Stimulated activated CD8-positive, alpha-beta memory T cell treated with anti-CD3 and anti-CD28 coated beads, Interleukin-4, amount 100 ng/mL, for 1 hour (primary cell): Measurements from ENCODE around the gene FXYD6.

Experiments used
- DNase-seq, 2 donors: peaks; one replicate each; pipeline ENCODE4 v3.0.0-alpha.2; 2020; ENCODE audit warnings: low read depth in 2 of 2, low spot score in 1 of 2

FXYD6 gene

DNA sequence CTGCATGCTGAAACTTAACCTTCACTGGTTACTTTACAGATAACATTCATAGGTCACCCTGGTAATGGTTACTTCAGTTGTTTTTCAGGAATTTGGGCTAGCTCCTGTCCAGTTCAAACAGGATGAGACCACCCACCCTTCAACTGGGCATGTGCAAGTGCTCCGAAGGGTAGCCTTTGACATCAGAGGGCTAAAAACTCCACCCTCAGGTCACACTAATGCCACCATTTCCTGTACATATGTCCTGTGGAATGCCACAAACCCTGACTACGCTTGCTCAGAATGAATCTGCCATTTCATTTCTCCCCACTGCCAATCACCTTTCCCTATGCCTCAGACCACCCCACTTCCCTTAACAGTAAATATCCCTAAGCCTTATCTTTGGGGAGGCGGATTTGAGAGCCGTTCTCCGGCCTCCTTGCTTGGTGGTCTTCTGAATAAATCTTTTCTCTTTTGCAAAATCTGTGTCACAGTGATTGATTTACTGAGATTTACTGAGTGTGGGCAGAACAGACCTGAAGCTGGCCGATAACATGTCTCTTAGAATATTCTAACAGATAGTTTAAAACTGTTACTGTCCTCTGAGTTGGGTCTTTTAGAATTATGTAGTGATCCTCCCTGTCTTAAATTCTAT, 26.6 kb downstream of the FXYD6 start:
- no peak for DNase-seq

DNA sequence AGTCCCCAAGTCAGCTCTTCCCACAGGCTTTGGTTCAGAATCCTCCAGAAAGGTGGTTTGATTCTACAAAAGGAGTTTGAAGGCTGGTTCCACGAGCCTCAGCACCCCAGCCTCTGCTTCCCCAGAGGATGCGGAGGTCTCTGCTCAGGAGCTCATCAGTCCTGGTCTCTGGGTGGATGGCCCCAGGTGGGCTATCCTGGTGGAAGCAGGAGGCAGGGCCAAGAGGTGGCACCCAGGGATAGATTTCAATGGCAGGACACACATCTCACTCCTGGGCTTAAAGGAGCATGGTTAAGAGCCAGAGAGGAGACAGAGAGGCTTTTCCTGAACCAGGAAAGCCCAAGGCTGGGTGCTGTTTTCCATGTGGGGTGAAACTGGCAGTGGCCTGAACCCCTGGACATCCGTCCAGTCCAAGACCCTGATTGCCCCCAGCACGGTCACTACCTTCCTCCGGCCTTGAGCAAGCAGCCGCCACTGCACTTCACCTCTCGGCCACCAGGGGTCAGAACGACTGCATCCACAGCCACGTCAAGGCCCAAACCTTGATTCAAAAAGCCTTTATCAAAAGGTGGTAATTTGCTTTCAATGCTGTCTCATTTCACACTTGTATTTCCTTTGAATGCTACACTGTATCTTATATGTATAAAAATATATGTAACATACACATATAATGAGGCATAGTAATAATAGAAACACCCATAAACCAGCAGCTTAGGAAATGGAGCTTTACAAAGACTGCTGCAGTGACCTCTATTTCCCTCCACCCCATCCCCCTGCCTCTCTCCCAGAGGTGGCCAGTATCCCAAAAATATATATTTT, 32.6 kb downstream of the FXYD6 start:
- peak; percentile 72 to 75 for DNase-seq

DNA sequence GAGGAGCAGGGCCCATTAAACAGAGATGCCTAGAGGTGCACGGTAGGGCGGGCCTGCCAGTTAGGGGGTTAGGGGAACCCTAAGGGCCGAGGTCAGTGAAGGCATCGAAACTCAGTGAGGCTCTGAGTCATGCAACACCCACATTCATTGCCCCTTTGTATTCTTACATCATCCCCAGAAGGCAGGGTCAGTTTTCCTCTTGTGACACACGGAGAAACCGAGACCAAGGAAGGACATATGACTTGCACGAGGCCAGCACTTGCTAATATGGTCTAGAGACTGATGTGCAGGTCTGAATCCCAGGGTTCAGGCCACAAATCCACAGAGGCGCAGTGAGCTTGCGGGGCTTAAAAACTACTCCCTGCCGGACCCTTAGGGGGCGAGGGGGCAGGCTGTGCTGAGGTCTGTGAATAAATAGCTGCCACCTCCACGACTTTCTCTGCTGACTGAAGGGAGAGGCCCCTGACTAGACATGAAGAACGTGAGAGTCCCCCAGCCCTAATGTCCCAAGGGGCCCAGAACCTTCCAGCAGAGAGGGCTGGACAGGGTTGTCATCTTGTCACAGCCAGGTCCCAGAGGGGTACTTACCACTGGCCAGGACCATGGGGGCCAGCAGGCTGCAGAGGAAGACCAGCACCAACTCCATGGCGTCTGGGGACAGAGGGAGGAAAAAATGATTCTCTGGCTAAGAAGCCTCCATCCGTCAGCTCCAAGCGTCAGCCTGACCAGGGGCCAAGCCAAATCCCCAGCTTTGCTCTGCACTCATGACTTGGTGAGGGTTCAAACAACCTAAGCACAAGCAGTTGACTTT, 34.1 kb downstream of the FXYD6 start:
- DNase-seq = no peak

DNA sequence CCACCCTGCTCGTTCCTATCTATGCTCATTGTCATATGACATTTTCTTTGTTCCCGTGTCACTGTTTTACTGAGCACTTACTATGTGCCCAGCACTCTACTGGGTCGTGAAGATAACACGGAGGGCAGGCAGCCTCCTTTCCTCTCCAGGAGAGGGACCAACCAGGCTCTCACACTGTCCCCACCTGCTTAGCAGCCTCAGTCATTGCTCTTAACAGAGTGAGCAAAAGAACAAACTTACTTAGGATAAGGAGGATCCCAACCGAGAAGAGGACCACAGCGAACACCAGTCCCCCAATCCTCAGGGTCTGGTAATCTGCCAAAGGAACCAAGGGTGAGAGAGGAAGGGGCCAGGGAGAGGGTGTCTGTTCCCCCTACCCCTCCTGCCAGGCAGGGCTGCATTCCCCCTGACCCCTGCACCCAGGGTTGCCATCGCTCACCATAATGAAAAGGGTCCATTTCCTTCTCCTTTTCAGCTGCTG, 34.9 kb downstream of the FXYD6 start:
- no peak for DNase-seq

DNA sequence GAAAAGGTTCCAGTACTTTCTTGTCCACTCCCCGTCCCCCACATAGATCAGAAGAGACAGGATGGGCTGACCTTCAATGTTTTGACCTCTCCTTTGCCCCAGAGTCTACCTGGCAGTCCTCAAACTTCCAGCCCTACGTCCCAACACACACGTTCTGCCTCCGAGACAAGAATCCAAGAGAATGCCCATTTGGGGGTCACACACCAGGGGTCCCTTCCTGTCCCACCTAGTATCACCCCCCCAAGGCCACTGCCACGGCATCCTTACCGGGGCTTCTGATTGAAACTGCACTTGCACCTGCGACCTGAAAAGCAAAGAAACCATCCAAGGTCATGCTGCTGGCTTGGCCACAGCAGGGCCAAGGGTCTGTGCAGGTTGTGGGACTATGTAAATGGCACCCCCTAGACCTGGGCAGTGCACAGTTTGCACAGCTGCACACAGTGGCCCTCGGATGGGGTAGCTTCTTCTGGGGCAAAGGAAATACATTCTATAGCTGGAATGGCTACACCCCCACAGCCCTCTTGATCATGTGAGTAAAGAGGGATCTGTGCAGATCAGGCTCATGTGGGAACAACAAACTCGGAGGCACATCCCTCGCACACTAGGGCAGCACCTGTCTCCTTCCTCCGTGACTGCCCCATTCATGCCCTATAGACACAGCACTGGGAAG, 35.4 kb downstream of the FXYD6 start:
- no peak for DNase-seq

DNA sequence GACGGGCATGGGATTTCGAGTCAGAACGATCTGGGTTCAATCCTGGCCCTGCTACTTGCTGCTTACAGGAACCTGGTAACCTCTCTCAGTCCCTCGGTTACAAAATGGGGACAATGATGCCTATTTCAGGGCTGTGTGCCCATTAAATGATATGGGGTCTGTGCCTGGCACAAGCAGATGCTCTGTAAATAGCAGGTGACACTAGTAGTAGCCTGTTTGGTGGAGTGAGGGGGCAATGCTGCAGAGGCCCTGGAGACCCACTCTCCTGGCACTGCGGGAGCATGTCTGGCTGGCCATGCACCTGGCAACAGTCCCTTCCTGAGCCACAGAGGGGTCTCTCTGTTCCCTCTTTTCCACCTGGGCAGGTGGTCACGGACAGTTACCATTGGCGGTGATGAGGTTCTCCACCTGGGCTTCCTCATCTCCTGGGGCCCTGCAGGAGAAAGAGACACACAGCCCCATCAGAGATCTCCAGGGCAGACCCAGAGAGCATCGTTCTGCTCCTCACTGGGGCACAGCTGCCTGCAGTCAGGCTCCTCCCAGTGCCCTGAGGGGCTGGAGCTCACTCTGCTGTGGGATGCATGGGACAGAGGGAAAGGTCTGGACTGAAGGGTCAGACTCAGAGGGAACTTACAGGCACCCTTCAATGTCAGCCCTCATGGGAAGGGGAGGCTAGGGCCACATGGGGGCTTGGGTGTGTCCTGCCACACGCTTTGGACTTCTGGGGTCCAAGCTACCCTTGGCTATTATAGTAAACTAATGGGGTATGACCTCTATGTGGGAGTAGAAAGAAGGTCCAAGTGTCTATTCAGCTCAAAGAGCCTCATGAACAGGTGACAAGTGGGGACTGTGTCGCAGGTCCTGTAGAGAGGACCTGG, 36.3 kb downstream of the FXYD6 start:
- no peak for DNase-seq

DNA sequence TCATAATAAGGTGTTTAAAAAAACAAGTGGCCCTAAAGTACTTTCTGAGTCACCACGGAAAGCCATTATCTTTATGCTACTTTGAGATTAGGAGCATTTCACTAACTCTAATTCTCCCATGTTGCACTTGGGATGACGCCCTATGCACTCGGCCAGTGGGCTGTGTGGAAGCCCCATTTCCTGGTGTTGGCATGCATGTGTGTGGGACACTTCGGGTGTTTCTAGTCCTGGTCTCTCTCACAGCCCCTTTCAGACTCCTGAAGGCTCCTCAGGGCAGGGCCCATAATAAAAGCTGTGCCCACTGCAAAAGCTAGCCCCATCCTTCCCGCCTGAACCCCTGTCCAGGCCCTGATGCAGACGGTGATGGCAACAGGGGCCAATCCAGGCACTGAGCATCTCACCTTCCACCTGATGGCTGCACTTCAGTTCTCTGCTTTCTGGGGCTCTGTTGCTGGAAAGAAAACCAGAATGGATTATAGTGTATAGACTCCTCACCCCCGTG, 37.0 kb downstream of the FXYD6 start:
- no peak for DNase-seq

DNA sequence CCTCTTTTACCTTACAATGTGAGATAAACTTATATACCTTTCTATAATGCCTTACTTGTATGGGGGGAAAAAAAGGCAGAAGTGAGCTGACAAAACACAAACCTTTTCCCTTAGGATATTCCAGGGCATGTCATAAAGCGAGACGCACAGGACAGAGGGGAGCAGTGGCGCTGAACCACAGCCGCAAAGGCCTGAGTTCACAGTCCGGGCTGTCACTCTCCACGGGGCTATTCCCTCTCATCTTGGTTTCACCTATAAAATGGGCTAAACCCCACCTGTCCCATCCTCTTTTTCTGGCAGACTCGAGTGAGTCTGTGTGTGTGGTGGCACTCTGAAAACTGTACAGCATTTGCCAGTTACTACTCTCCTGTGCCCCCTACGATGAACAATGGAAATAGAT, 37.6 kb downstream of the FXYD6 start:
- no peak for DNase-seq

DNA sequence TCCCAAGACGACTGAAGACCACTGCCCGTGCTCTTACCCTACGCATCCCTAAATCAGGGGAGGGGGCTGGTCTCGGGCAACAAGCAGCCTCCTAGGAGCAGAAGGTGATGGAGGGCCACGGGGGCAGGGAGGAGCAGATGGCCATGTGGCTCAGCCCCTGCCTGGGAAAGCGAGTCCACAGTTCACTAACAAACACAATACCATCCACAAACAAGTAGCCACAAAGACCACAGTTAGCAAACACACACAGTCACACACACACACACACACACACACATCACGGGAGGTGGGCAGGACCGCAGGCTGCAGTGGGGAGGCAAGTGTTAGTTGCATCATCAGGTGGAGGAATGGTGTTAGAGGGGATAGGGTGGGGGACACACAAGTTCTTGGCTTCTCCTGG, 38.7 kb downstream of the FXYD6 start:
- DNase-seq = no peak

DNA sequence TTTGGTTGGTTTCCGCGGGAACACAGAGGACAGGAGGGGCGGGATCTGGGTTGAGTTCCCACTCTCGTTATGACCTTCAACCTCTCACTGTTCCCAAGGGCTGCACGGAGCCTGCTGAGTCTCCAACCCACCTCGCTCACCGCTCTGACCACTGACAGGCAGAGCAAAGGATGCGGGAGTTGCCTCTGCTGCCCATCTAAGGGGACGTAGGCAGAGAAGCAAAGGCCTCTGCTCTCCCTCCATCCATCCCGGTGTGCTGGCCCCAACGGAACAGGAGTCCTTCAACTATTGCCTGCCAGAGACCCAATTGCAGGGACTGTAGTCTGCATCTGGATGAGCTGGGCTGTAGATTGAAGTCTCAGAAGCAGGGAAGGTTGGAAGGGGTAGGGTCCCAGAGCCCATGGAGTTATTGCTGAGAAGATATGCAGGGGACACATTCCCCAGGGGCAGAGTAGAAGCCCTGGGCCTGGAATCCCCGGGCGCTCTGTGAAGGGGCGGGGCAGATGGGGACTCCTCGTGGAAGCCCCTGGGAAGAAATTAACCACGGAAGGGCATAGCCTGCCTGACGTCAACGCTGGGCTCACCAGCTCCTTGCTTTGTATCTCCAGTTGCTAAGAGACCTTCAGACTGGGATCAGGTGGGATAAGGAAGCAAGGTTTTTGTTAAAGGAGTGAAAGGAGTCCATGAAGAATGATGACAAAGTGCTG, 39.2 kb downstream of the FXYD6 start:
- no peak for DNase-seq

DNA sequence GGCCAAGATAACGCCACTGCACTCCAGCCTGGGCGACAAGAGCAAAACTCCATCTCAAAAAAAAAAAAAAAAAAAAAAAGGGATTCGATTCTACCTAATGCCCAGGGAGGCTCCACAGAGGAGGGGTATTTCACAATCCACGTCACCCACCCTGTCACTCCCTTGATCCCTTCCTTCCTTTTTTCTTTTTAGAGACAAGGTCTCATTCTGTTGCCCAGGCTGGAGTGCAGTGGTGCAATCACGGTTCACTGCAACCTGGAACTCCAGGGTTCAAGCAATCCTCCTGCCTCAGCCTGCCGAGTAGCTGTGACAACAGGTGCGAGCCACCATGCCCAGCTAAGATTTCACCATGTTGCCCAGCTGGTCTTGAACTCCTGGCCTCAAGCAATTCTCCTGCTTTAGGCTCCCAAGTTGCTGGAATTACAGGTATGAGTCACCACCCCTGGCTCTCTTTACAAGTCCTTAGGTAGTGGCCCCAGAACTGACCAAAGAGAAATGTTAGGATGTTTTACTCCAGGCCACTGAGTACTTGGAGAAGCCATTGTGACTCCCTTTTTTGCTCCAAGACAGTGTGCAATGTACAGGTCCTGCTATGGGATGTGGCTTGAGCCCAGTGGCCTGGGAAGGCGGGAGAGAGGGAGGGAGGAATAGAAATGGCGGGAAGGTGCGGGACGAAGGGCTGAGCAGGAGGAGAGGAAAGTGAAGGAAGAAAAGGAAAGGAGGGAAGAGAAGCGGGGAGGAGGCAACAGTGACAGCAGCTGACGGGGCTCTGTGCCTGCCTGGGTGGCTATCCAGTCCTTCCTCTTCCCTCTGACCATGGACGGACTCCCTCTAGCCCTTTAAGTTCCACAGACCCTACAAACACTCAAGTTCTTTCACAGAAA, 40.1 kb downstream of the FXYD6 start:
- no peak for DNase-seq

DNA sequence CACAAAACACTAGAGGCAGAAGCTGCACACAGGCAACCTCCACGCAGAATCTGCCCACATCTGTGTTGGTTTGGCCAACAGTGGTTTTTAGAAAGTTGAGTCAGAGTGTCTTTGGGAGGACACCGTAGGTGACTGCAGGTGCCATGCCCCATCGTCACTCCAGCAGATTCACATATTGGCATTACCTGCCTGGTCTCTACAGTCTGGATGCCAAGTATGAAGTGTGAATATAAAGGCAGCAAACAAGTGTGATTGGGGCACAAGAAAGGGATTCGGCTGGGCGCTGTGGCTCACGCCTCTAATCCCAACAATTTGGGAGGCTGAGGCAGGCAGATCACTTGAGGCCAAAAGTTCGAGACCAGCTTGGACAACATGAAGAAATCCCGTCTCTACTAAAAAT, 40.9 kb downstream of the FXYD6 start:
- DNase-seq = no peak

DNA sequence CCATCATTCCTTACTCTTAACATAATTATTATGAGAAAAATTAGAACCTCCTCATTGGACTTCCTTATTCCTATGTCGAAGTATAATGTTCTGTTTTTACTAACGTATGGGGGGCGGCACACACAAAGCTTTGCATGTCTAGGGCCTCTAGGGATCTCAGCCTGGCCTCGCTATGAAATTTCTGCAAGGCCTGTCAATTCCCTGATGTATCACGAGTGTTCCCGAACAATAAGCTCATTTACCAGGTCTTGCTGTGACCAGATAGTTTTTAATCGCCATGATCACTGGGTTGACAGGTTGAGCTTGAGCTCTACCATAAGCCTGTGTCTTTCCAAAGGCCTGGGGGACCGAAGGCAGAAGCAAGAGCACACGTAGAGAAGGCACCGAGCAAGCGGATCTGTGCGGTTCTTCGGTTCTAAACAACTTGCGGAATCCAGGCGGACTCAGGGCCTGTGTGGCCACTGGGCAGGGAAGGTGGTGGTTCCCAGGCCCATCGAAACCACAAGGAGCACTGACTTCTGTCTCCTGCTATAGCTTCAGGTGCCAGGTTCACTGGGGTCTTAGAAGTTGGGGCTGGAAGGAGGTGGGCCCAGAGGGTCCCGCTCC, 41.5 kb downstream of the FXYD6 start:
- DNase-seq = no peak

DNA sequence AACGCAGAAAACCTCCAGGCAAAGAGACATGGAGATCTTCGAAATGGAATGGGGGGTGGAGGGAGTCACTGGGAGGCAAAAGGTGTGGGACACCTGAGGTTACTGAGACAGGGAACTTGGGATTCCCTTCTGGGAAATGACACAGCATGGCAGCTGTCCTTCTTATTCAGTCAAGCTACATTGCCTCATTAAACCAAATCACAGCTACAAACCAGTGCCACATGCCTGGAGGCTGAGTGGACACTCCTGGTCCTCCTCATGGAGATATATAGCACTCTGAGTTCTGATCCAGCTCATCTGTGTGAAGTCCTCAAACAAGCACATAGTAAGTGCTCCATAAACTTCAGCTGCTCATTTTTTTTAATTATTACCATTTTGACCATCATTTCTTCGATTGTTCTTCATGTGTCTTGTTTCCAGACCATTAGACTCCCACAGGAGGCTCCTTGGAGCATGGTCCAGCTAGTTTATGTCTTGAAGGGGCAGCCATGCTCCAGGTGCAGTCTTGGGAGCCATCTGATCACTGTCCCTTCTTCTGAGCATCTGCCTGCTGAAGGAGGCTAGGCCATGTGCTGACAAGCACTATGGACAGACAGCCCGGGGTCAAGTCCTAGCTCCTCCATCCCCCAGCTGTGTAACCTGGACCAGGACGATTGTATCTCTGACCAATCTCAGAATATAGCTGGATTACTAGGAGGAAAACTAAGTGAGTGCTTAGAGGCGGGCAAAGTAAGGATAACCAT, 42.2 kb downstream of the FXYD6 start:
- no peak for DNase-seq

DNA sequence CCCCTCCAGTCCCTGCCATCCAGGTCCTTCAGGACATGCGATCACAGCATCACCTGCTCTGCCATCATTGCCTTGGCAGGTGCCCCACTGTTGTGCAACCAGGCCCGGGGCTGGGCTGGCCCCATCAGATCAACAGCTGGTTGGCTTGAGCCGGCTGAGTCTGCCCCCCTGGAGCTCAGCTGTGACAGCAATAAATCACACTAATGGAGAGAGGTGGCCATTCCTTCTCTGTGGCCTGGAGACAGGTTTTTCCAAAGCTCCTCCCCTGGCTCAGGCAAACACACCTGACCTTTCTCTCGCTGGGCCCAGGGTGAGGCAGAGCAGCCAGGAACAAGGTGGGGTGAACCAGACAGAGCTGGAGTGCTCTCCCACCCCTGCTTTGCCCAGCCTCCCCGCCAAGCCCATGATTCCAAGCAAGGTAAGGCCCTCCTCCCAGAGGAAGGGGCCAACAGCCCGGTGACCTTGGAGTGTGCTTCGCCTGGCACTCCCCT, 43.0 kb downstream of the FXYD6 start:
- DNase-seq = no peak

DNA sequence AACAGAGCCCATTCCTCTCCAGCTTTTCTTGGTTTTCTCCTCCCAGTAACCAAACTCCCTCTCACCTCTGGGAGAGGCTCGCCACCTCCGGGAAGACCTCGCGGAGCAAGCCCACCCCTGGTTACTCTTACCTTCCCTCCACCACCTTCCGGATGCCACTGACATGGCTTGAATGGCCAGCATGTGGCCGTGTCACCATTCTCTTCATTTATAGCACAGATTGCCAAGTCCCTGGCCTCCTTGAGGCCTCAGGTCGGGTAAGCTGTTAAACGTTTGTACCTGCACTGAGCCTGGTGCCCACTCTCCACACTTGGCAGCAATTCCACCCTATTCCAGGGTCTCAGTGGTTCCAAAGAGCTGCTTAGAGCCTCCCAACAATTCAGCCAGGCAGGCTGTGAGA, 43.9 kb downstream of the FXYD6 start:
- no peak for DNase-seq

DNA sequence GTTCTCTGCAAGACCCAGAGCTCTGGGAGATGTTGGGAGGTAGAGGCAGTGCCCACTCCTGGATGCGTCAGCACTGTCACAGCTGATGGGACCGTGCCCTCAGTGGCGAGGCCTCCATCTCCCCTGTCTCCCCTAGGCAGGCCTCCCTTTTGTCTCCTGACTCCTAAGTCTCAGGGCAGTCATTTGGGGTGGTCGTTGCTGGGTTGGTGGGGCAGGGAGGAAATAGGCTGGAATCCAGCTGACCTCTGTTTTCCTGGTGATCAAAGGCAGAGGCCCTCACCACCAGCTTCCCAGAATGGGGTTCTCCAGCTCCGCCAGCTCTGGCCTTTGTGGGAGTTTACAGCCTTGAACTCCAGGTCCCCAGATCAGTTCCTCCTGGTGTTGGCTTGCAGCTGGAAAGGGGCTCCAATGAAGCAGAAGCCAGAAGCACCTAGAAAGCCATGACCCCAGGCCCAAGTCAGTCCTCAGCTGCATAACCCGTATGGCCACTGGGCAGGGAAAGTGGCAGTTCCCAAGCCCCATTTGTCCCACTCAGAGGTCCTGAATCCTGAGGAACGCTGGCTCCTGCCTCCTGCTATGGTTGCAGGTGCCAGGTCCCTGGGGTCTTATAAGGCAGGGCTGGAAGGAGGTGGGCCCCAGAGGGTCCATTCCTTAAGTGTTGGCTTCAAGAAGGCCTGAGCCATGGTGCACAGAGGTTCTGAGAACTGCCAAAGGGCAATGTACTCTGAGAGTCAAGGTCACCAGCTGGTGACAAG, 44.6 kb downstream of the FXYD6 start:
- DNase-seq = no peak
